ENCODE data around the gene KDM8.
A peak's percentile ranks its signal among the peaks of the same experiment; 100 is the strongest.

GRCh38 chr16:27240948-27241531 lies 37.7 kb downstream of the KDM8 start:
- TF ChIP-seq POLR2AphosphoS5 (IDR thresholded peaks at IDR 0.05) = peak in 1 of 3 donors; percentile 51
- TF ChIP-seq, protein P1, sequence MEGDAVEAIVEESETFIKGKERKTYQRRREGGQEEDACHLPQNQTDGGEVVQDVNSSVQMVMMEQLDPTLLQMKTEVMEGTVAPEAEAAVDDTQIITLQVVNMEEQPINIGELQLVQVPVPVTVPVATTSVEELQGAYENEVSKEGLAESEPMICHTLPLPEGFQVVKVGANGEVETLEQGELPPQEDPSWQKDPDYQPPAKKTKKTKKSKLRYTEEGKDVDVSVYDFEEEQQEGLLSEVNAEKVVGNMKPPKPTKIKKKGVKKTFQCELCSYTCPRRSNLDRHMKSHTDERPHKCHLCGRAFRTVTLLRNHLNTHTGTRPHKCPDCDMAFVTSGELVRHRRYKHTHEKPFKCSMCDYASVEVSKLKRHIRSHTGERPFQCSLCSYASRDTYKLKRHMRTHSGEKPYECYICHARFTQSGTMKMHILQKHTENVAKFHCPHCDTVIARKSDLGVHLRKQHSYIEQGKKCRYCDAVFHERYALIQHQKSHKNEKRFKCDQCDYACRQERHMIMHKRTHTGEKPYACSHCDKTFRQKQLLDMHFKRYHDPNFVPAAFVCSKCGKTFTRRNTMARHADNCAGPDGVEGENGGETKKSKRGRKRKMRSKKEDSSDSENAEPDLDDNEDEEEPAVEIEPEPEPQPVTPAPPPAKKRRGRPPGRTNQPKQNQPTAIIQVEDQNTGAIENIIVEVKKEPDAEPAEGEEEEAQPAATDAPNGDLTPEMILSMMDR (IDR thresholded peaks at IDR 0.05) = no peak

Measured in transverse colon (tissue), 4 donors.